Iris pigment epithelial cell (primary cell): ENCODE measurements around the gene CNTN5.
"Not testable (repeated sequence)": the region's sequence is repeated elsewhere in the genome, so short reads cannot be mapped to it uniquely, and the experiment has no call there.

Experiments
- DNase-seq: peaks from one replicate; pipeline ENCODE4 v3.0.0-alpha.2; 2011; ENCODE audit warnings: low read depth

Gene CNTN5

DNA sequence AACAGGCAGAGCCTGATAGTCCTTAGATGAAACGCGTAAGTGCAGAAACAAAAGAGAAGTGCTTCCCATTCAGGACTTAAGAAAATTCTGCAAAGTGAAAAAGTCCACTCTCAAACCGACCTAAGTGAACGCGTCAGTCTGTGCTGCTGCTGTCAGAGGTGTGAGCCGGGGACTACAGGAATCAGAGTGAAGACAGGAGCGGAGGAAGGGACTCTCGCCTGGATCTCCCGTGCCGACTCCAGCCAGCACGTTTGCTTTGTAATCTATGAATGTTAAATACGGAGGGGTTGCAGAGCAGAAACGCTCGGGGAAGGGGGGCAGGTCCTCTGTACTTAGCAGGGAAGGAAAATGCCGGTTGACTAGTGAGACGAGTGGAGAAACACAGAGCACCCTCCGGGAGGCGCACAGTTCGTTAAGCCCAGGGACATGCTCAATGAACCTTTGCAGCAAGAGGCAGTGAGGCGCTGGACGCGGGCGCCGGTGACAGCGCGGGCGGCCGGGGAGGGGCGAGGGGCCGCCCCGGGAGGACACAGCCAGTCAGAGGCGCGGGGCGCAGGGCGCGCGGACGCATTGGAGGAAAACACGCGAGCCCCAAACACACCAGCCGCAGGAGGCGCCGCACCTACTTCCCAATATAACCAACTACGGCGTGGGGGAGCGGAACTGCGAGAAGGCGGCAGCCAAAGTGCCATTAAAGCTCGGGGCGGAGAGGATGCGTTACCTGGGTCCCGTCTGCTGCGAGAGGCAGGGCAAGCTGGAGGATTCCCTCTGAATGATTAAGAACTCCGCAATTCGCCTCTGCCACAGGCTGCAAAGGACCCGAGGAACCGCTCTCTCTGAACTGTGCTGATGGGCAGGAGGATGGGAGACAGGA, at the start of gene CNTN5:
Gene CNTN5, plus strand, starts transcription at position 598 of the 874 bp plus-strand sequence.
- DNase-seq: peak; percentile 34

DNA sequence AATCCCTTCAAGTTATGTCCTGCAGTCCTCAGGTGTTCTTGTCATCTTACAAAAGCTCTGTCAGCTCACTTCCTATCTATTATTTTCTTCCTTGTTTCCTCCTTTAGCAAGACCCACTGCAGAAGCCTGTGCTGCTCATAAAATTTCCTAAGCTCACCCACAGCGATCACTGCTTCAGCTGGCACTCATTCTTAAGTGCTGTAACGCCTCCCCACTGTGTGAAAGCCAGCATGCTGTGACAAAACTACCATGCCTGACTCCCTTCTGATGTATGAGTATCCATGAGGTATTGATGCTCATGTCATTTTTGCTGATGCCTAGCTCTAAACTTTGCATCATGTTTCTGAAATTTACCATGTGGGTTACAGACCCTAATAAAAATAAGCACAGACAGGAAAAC, 41.5 kb upstream of the CNTN5 start:
- DNase-seq: no peak

DNA sequence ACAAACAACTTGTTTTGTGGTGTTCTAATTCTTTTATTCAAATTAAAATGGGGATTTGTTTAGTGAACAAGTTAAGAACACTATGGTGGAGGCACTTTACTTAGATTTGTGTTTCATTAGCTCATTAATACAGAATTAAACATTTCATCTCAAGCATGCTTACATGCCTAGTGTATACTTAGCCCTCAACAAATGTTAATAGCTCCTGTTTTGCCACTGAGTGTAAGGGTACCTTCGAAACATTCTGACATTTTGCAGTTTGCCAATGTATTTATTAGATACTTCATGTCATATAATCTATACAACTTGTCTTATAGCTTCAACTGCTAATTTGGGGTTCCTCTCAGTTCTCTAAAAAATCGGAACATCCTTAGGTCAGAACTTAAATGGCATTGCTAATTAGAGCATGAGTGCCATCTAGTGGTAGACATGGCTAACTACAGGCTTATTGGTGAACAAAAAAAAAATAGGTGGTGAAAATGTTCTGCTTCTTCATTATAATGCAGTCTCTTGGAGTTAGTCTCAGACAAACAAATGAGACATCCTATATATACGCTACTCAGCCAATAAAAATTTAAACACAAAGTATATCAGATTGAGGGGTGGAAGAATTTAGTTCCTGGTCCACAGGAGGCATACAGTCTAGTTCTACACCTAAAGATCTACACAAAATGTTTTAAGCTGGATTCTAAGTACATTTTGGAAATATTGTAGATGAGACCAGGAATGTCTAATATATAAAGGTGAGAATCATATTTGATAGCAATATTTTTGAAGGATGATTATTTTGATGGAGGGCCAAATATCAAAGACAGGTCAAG, 4.9 kb upstream of the CNTN5 start:
- DNase-seq: peak; percentile 50

DNA sequence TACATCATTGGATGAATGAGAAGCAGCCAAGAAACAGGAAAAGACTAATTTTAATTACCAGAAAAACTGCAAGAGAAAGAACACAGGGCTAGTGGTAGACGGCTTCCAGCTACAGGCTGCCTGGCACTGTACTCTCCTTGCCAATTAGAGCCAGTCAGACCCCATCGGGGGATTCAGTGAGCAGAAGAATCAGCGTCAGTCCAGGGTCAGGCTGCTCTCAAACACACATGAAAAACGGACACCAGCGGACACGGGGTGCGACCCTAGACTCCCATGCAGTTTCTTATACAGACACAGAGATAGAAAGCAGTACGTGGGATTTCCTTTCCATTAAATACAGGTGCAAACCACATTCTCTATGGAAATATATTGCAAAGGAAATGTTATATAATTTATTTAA, 1.1 kb upstream of the CNTN5 start:
- DNase-seq: no peak

DNA sequence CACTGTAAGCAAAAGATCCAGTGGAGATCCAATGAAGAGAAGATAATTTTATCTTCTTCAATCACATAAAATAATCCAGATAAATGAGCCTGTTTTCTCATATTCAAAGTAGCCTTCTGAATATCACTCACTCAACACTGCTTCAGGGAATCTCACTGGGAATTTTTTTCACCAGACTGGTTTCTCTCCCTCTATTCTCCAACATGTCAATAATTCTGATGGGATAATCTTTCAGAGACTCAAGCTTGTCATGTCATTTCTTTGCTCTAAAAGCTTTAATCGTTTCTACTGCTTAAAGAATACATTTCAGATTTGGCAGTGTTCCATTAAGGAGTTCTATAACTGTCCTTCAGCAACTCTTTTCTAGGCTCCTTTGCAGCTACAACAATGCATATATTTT, 16.3 kb downstream of the CNTN5 start:
- DNase-seq: no peak

DNA sequence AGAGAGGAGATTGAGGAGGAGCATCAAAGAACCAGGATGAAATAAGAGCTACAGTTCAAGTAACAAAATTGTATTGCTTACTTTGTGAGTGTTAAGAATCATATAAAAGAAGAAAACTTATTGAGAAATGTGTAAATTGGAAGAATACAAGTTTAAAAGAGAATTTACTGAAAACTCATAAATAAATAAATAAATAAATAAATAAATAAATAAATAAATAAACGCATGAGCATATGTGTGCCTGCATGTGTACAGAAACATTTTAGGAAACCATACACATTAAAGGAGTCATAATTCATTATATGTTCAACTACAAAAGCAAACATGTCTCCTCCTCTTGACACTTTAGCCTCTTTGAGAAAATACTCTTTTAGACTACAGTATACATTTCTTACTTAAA, 42.6 kb downstream of the CNTN5 start:
- DNase-seq: no peak

DNA sequence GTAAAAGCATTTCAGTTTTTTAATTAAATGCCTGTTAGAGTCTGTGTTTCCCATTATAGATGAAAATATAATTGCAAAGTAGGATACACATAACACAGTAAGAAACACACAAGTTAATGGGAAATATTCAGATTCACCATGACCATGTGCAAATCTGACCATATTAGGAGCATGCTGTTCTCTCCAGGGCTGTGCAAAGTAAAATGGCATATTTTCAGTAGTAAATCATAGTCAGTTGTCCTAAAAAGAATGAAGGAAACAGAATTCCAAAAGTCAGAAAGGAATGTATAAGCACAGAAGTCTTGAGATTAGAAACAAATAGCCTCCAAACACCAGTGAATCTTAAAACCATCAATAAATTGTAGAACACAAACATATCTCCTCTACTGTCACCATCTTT, 44.4 kb downstream of the CNTN5 start:
- DNase-seq: no peak

DNA sequence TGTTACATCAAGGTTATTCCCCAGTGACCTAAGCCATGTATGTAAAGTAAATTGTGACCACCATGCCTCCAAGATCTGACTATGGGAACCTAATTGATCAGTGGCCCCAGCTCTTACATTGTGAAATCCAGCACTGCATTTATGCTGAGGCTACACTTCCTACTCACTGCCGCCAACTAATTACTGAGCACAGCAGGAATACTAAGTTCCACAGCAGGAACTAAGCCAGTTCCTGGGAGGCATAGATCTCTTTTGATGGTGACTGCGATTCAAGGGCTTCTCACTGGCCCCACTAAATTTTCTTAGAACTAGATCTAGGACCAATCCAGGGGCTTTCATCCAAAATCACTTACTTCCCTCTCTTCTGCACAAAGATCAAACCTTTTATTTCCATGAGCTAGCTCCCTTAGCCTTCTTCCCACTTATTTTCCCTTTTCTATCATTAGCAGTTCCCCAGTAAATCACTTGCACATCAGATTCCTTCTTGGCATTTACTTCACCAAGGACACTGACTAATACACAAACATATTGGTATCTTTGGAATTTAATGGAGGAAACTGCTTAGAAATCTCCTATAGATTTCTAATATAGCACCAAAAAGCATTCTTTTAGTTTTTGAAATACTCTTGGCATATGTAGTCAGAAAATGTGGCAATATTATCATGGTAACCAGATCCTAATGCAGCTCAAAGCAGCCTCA, 46.0 kb downstream of the CNTN5 start:
- DNase-seq: no peak

DNA sequence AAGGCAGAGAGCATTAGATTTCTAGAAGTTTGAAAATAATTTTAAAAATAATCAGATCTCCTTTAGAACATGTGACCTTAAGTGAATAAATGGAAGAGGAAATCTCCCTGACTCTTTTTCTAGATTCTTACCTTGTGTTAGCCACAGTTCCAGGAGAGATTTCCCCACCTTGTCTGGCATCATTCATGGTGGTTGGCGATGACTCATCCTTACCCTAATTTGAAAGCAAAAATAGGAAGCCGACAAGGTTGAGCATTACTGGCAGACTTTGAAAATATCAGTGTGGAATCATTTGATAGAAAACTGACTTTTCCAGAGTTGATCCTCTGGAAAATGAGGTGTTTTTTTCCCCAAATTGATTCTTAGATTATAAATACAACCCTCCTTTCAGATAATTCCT, 48.1 kb downstream of the CNTN5 start:
- no peak for DNase-seq

DNA sequence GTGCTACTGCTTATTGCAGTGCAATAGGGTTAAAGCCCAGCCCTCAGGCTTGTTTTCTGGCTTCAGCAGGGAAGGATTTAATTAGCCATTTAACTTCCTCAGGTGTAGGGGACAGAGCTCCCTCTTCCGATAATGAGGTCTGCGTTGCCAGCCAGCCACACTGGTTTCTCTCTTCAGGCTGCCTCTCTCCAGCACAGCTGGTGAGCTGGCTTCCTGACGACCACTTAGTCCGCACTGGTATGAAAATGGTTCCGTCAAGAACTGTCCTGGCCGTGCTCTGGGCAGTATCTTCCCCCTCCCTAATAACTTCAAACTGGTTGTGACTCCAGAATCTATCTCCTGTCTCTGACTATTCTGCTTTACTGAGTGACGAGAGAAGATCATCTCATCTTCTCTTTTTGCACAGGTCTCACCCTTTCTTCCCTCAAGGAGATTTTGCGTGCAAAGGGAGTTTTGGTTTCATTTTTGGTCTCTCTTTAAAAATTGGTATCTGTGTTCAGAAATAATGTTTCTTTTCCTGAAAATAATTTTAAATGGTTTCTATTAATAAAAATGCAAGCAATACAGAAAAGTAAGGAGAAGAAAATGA, 49.2 kb downstream of the CNTN5 start:
- peak; percentile 26 for DNase-seq

DNA sequence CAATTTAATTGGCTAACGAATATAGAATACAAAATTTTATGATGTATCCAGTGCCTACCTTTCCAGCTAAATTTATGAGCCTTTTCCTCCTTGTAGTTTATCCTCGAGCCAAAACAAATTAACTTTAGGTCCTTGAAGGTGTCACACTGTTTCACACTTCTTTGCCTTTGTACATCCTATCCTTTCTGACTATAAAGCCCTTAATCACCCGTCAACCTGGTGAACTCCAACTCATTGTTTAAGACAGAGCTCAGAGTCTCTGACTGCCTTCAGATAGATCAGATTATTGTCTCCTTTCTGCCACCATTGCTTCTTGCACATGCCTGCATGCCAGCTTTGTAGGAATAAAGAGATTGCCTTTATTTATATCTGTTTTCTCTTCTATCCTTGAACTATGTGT, 58.8 kb downstream of the CNTN5 start:
- no peak for DNase-seq

DNA sequence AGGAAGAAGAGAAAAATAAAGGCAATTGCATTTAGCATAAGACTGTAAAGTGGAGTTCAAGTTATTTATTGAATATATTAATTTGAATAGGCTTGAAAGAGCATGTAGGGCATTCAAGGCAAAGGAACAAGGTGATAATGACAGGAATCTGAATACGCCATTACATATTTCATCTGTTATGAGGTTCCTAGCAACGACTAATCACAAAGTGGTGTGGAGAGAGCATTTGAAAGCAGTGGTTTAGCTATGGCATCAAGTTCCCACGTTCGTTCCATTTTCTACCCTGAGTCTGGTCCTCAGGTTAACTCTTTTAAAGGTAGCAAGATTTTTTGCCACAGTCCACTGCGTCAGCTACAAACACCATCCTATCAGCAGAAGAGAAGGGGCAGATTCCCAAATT, 59.4 kb downstream of the CNTN5 start:
- DNase-seq: no peak

DNA sequence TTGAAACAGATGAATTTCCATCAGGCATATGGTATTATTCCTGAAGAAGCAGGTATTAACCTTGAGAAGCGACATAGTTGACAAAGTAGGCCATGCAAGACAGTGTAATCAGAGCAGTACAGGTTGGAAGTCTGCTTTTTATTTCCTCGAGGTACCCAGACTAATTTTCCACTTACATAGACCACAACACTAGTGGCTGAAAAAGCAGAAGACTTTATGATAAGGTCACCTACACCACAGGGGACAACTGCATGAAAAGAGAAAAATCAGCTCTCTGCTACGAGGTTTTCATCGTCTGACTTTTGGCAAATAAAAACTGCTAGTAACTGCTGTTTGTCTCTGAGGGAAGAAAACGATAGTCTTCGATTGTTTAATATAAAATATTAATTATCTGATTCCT, 77.5 kb downstream of the CNTN5 start:
- no peak for DNase-seq

DNA sequence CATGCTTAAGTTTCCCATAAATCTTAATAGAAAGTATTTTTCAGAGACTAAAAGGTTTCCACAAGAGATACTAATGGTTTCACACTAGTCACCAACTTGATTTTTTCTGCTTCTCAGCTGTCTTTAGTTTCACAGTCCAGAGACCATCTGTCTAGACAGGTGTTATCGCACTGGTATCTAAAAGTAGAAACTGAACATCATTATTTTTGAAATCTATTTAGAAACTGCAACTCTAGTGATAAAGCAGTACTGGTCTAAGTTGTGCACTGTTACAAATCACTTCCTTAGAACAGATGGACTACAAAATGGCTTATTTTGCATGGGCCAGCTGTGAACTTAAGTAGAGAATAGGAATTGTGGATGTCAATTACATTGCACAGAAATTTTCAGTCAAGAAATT, 78.0 kb downstream of the CNTN5 start:
- DNase-seq: no peak

DNA sequence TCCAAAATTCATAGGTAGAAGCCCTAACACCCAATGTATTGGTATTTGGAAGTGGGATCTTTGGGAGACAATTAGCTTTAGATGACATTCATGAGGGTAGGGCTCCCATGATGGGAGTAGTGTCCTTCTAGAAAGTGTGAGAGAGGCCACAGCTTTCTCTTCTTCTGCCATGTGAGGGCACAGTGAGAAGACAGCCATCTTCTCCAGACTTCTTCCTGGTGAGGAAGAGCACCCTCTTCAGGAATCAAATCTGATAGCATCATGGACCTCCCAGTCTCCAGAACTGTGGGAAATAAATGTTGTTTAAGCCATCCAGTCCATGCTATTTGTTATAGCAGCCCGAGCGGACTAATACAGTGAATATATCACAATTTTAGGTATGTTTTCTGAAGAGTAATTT, 96.9 kb downstream of the CNTN5 start:
- DNase-seq: no peak

DNA sequence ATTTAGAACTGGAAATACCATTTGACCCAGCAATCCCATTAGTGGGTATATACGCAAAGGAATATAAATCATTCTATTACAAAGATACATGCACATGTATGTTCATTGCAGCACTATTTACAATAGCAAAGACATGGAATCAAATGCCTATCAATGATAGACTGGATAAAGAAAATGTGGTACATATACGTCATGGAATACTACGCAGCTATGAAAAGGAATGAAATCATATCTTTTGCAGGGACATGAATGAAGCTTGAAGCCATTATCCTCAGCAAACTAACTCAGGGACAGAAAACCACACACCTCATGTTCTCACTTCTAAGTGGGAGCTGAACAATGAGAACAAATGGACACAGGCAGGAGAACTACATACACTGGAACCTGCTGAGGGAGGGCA, 113.1 kb downstream of the CNTN5 start:
- DNase-seq: not testable (repeated sequence)

DNA sequence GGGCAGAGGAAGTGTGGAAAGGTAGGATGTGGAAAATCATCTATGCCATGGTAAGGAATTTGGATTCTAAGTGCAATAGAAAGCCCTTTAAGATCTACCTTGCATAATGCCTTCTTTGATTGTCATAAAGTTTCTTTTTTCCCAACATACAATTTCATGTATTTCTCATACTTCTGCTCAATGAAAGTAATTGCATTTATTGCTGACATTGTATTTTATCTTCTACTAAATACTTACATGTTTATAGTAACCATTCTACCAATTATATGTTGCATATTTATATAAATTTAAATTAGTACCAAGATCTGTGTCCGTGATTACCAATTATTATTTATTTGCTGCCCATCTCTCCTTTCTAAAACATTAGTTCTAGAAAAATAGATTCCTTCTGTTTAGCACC, 114.8 kb downstream of the CNTN5 start:
- DNase-seq: no peak

DNA sequence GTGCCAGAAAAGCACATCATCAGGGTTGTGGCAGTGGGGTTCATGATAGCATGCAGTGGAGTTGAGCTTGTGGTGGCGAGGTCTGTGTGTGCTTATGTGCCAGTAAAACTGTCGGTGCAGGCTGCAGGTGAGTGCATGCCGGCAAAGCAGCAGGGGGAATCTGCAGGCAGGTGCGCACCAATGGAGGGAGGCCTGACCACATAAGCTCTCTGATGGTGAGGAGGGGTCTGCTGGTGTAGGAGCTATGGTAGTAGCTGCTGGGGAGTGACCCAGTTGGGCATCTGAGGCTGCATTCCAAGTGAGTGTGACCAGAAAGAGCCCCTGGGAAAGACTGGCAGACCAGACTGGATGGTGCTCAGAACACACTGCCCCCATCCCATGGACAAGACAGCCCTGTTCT, 121.5 kb downstream of the CNTN5 start:
- no peak for DNase-seq

DNA sequence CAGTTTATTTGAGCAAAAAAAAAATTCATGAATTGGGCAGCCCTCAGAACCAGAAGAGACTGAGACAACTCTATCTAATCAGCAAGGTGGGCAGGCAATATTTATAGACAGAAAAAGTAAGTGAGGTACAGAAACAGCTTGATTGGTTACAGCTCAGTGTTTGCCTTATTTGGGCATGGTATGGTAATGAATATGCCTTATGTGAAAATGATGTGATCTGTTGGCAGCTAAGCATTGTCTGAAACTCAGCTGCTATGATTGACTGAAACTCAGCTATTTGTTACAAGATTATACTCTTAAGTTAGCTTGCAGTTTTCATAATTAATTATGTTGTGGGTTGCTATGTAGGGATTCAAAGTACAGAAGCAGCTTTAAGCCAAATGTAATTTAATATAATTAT, 127.6 kb downstream of the CNTN5 start:
- peak; percentile 6 for DNase-seq

DNA sequence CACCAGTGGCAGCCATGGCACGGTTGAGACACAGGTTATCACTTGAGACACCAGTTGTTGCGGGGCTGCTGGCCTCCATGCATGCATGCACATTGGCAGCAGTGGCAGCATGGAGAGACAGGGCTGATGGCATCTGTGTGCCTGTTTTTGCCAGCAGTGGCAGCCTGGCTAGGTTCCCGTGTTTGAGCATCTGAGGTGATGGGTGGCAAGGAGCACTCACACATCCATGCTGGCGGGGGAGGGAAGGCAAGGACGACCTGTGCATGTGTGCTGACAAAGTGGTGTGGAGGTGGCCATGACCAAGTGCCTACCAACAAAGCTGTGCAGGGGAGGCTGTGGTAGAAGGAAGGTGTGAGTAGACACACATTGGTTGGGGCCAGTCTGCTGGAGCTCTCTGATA, 133.5 kb downstream of the CNTN5 start:
- no peak for DNase-seq

DNA sequence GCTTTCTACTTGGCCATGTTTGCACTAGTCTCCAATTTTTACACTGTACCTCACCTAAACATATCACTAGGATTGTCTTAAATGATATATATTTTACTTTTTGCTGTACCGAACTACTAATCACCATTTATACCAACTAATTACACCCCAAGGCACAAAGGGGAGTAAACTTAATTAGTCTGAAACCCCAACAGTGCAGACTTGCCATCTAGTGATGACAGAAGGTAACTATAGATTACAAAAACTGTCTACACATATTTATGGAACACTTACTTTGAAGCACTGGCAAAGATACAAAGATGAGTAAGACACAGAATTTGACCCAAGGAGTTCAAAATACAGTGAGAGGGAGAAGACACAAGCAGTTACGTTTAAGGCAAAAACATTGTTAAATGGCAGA, 139.7 kb downstream of the CNTN5 start:
- DNase-seq: no peak

DNA sequence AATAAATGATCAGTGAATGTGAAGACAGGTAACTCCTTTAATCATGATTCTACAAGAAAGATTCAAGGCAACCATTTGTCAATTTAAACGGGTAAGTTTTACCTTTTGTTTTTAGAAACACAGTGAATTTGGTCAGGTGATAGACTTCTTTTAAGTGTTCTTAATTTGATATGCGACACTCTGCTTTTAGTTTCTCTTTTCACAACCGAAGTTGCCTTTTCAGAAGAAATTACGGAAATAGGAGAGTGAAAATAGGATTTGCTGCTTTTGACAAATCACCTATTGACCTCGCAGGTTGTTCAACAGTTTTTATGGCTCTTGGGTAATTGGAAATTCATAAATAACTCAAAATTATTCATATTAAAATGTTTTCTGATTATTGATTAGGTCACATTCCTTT, 142.1 kb downstream of the CNTN5 start:
- no peak for DNase-seq
